HTERT RPE-1 (cell line): ENCODE results near the gene GALNT10.

Source experiments
- in situ Hi-C: fragments of 300-500 bp; cut with MboI; formaldehyde crosslinking; loops from 4 replicates; pipeline ENCODE4 v1.14.3; 2020; ENCODE audit warnings: low sequenced_read_pairs

Gene GALNT10

DNA sequence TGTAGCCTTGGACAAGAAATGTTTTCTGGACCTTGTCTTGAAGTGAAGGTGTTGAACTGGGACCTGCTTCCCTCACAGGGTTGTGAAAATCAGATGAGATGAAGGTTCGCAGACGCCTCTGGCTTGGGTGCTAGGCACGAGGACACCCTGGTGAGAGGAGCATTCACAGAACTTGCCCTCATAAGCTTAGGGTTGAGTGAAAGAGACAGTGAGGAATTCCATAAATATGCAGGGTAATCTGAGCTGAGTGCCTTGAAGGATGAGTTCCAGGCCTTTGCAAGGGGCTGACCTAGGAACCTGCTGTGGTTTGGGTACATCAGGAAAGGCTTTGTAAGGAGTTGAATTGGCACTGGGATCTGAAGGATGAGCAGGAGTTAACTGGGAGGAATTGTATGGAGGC is 179.6 kb downstream of the GALNT10 start:
- in situ Hi-C loops: no loop called here

DNA sequence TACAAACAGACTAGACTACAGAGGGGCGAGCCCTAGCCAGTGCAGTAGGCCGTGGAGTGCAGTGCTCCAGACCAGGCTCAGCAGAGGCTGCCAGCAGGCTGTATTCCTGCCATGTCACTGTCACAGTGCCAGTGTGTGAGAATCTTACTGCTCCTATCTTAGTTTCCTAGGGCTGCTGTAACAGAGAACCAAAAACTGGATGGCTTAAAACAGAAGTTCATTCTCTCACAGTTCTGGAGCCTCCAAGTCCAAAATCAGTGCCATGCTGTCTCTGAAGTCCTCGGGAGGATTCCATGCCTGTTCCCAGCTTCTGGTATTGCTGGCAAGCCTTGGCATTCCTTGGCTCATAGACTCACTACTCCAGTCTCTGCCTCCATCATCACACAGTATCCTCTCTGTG is 180.3 kb downstream of the GALNT10 start:
- in situ Hi-C loops: no loop called here

DNA sequence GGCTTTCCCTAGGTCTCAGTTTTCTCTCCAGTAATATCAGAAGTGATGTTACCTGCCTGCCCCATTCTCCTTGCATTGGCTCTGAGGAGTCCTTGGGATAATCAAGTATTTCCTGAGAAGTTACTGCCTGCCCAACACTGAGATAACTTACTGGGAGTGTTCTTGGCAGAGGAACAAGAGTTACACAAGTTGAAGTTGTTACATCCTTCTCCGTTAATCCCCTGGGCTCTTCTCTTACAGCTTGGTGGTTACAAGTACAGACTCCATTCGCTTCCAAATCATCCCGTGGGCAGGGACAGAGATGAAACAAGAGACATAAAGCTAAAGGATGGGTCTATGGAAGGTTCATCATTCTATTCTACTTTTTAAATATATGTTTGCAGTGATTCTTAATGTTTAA is 181.2 kb downstream of the GALNT10 start:
- in situ Hi-C loops: no loop called here

DNA sequence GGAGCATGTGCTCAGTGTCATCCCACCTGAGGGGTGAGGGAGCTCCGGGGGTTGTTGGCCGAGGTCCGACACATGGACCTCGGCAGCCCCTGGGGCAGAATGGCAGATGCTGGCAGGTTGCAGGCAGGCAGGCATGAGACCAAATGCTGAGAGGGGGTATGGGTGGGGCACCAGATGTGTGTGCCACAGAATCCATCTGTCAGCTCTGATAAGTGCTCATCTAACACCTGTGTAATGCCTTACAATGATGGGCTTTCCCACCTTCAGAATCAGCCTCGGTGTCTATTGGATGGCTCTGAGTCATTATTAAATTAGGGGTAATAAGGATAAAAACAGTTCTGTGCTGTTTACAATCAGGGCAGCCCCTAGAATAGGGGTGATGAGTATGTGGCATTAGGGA is 182.1 kb downstream of the GALNT10 start:
- in situ Hi-C loops: no loop called here

DNA sequence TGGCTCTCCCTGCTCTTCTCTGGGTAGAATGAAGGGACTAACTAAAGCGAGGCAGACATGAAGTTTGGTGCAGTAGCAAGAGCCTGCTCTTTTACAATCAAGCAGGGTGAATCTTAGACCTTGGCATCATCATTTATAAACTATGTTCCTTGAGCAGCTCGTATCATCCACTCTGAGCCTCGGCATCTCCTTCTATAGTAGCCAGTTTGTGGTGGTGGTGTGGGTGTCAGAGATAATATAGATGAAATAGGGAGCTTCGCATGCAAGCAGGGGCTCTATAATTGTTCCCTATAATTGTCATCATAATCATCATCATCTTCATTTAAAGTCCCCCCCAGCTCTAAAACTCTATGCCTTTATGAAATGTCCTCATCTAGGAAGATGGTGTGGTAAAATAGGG is 182.8 kb downstream of the GALNT10 start:
- in situ Hi-C loops: no loop called here

DNA sequence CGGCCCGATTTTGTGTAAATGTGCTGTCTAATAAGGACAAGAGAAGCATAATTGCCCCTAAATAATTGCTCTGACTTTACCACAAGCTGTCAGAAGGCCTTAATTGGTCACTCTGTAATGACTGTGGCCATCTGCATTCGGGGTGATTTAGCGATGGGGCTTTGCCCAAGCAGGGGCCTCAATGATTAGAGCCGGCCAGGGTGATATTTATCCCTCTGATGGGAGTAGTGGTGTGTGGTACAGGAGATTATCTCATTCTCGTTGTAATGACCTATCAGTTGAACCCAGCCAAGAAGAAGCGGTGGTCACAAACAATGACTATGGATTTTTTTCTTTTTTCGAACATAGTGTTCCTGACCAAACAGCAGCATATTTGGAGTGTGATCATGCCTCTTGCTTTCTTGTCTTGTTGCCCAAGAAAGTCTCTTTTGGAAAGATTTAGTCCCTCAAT is 183.2 kb downstream of the GALNT10 start:
- in situ Hi-C loops: no loop called here

DNA sequence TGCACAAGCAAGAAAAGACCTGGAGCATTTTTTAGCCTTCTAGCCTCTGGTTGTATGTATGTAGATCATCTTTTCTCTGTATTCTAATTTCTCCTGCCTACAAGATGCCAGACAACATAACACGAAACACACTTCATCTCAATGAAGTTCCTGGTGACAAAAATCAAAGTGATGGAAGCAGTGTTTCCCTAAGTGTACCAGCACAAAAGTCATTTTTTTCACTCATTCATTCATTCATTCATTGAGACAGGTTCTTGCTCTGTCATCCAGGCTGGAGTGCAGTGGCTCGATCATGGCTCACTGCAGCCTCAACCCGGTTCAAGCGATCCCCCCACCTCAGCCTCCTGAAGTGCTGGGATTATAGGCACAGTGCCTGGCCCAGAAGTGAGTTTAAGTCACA is 183.7 kb downstream of the GALNT10 start:
- in situ Hi-C loops: no loop called here

DNA sequence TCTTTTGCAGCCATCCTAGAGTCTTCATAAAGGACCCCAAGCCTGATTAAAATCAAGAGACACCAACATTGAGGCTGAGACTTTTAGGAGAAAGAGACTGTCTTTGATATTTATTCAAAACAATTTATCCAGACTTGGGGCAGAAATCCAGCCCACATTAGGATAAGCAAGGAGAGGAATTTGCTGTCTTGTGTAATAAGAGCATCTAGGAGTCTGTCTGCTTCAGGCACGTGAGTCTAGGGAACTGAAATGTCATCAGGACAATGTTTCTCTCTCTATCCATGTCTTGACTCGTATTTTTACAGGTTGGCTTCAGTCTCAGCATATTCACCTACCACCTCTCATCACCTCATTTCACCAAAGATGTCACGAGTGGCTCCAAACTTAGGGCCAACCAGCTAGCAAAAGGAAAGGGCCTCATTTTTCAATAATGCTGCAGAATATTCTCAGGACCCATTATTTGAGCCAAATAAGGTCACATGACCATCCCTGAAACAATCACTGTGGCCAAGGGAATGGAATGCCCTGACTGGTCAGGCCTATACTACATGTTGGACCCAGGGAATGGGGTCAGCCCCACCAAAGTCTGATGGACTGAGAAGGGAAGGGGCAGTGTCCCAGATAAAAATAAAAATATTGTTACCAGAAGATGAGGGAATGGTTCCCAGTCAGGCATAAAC is 184.9 kb downstream of the GALNT10 start:
- in situ Hi-C loops: no loop called here

DNA sequence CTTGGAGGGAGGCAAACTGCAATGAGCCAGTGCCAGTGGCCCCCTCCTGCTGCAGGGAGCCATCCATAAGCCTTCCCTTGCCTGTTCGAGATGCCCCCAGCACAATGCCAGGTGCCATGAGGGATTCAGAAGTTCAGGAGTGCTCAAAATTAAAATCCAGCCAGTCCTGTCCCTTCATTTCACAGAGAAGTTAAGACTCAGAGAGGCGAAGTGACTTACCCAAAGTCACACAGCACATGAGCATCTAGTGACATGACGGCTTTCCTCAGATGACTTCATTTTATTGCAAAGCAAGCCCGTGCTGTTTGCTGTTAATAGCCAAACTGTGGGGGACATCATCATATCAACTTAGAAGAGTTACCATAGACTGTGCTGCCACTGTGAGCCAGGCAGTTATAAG is 185.9 kb downstream of the GALNT10 start:
- in situ Hi-C loops: no loop called here

DNA sequence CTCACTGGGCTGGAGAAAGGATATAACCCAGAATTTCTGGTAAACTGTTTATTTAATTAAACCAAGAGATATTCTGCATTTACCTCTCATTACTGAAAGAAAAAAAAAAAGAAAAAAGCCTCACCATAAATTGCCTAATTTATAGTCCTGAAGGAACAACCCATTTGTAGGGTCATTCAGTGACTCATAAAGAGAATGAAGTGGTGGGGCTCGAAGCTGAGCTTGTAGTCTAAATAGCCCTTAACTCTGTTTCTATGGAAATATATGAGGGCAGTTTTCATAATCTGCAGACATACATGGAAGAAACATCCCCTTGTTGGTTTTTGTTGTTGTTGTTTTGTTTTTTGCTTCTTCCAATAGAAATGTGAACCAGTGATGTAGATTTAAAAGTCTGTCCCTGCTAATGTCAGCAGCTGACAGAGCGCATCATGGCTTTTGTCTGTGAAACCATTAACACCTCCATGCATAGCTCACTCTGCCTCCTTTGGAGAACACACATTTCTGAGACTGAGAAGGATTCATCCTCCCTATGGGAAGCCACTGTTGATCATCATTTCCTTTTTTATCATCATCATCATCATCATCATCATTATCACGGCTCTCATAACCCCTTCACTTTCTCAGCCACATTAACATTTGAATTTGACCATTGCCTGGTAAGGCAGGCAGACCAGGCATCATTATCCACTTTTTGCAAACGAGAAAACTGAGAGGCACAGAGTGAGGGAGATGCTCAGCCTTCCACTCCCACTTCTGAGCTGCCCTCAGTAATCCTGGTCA is 187.4 kb downstream of the GALNT10 start:
- in situ Hi-C loops: no loop called here

DNA sequence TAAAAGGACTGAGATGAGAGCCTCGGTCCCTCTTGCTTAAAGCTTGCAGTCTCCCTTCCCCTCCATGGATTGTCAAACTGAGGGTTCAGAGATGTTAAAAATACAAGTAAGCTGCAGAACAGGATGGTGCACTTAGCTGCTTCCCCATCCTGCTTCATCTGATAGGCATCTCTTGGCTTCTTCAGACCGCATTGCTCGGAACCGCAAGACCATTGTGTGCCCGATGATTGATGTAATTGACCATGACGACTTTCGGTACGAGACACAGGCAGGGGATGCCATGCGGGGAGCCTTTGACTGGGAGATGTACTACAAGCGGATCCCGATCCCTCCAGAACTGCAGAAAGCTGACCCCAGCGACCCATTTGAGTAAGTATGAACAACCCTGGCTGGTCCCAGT is 189.7 kb downstream of the GALNT10 start:
- in situ Hi-C loops: no loop called here

DNA sequence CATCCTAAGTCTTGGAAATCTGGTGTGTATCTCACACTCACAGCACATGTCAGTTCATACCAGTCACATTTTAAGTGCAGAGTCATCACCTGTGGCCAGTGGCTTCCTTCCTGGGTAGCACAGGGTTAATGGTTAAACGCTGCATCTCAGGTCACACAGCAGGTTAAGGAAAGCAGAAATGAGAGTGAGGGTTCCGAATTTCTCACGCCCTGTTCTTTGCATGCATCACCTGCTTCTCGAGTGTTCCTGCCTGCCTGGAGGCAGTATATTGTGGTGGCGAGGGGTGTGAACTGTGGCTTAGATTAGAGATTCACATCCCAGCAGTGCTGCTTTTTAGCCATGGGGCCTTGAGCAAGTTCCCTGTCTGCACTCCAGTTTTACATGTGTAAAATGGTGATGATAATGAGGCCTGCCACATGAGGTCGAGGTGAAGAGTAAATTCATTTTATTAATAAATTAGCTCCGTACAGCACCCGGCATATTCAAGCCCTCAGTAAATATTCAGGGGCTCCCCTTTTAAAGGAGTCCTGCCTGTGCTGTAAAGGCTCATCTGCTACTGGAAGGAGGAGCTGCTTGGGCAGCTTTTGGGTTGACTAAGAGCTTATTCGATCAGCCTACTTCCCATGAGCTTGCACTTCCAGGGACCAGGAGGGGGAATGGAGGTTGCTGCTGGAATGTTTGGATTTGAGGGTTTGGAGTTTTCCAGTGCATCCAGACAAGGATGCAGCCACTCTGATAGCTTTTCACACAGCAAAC is 194.1 kb downstream of the GALNT10 start:
- in situ Hi-C loops: no loop called here

DNA sequence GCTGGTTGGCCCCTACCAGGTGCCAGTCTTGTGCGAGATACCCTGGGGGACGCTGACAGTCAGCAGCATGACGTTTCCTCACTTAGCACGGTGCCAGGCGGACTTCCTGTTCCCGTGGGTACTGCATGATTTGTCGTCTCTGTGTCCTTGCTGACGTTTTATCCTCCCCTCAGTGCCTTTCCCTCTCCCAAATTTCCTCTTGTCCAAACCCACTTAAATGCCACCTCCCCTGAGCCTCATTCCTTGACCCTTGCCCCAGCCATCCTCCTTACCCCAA is 194.6 kb downstream of the GALNT10 start:
- in situ Hi-C loops: no loop called here

DNA sequence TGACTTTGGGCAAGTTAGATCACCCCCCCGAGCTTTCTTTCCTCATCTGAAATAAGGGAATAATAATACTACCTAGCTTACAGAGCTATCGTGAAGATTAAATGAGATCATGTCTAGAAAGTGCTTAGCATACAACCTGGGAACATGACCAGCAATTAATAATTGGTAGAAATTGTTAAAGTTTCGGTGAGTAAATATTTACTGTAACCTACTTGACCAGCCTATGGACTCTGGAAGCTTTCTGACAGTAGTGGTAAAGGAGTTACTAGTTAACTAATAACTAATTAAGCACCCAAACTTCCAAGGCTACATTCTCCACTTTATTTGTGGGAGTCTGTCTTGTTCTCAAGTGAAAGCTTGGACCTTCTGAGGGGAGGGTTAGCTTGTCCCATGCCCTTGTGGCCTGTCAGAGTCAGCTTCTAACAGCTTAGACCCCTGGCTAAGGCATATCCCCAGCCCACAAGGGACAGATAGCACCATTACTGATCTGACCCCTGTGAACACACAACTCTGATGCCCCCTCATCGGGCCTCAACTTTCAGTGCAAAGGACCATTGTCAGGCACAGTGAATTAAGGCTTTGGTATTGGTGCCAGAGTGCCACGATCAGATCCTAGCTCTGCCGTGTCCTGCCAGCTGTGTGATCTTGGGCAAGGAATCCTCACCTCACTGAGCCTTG is 196.6 kb downstream of the GALNT10 start:
- in situ Hi-C loops: no loop called here

DNA sequence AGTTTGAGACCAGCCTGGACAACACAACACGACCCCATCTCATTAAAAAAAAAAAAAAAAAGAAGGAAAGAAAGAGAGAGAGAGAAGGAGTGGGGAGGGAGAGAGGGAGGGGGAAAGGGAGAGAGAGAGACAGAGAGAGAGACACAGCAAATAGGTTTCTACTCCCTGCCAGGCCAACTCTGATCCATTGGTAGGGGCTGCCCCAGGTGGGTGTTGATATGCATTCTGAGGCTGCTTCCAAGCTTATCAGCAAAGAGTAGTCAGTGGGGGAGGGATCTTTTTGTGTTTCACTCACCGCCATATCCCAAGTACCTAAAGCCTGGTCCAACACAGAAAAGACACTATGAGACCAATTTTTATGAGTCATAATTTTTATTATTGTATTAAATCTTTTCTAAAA is 198.3 kb downstream of the GALNT10 start:
- in situ Hi-C loops: no loop called here

DNA sequence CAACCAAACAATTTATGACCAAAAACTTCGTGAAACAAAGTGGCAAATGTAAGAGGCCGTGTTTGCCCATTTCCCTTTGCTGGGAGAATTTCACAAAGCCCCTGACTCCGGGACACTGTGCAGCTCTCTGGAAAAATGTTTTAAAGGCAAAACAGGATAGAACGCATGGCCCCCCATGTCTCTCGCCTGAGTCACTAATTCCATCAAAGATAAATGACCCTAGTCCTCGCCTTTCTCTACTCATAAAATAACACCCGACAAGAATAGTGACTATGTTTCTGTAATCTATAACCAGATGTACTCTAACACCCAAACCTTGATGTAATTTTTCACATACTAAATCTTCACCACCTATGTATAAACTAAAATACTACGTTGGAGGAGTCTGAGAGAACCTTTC is 199.6 kb downstream of the GALNT10 start:
- in situ Hi-C loops: no loop called here

DNA sequence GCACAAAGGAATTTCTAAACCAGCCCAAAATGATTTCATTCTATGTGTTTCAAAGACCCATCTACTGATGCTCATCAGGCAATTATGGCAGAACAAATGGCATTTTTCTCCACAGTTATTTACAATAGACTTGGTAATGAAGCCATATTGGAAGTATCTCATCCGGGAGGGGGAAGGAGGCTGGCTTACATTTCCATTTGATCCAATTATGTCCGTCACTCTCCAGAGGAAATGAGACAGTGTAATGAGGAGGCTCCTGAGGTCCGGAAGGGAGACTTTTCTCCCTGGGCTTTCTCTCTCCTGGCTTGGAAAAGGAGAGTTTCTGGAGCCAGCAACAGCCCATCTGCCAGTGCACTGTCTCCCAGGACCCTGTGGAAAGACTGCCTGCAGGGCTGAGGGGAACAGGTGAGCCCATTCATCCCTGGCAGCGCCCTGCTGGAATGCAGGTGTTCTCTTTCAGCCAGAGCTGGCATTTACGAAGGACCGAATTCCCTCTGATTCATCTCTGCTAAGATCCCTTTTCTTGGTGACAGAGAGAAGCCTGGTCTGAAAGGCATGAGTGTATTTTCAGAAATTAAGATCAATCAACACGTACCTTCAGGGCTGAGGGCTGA is 200.3 kb downstream of the GALNT10 start:
- in situ Hi-C loops: no loop called here

DNA sequence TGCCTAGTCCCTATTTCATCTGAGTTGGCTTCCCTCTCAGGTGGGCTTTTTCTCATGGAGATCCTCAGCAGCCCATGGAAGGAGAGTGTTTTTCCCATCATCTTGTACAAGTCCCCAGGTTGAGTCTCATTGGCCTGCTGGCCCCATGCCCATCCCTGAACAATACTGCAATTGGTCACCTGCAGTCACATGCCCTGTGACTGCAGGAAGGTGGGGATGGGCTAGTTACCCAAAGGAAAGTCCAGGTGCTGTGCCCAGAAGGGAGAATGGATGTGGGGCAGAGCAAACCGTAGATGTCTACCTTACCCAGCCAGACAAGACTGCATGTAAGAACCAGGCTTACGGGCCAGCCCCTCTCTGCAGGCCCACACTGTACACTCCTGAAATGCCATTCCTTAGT is 201.3 kb downstream of the GALNT10 start:
- in situ Hi-C loops: no loop called here

DNA sequence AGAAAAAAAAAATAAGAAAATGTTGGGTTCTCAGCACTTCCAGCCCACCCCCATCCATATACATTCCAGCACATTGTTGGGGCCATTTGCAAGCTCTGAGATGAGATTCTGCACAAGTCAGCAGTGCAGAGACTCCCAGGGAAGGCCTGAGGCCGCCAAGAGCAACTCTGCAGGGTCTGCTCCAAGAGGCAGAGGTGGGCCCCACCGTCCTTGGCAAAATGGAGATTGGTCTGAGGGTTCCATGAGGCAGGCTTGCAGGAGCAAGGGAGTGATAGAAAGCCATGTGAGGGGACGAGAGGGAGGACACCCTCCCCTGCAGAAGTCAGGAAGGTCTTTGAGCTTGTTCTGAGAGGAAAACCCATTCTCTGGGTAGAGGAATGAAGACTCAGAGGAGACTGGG is 203.3 kb downstream of the GALNT10 start:
- in situ Hi-C loops: no loop called here

DNA sequence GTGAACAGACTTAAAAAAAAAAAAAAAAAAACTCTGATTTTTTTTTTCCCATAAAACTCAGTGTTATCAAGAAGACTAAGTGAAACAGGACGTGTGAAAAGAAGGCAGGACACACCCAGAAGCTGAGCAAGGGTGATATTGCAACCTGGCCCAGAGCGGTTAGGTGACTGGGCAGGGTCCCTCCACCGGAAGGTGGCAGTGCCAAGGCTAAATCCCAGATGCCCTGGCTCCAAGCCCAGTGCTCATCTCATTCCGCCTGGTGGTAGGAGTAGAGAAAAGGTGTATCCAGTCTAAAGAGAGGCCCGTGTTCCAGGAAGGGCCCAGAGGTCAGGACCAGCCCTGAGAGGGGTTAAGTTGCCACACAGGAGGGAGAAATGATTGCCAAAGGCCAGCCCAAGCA is 203.8 kb downstream of the GALNT10 start:
- in situ Hi-C loops: no loop called here
